Measurements from ENCODE around the gene ZMAT3. TPM values are rescaled to one million over a fixed set of nuclear protein-coding genes. Genes with fewer than 3 reads are reported as not detected.
"Not testable (repeated sequence)": the region's sequence is repeated elsewhere in the genome, so short reads cannot be mapped to it uniquely, and the experiment has no call there.

ZMAT3 gene
- total and polyA plus RNA-seq, 4 donors: 2.4 to 12.1 (median 5.4) TPM

GRCh38 chr3:179045719-179046402 is 25.7 kb downstream of the ZMAT3 start:
- Histone ChIP-seq H3K9ac (ENCODE audit: insufficient read depth in 1 of 2, low read length in 2 of 2) (no peak overlapping the region), H3K4me3 (no peak overlapping the region), H3K27ac (ENCODE audit: low read depth in 1 of 2, low read length in 1 of 2) (no peak overlapping the region), H3K36me3 (ENCODE audit: control insufficient read depth in 4 of 4, insufficient read depth in 4 of 4, low read length in 4 of 4) (no peaks in the 10 kb centered on the region), H3K9me3 (ENCODE audit: control insufficient read depth in 4 of 4, insufficient read depth in 3 of 4, low read length in 3 of 4) (no peaks in the 10 kb centered on the region), H3K4me1 (ENCODE audit: control insufficient read depth in 5 of 5, insufficient read depth in 5 of 5, low read length in 5 of 5) (peaks cover 0 to 5% (median 0%) of the 10 kb centered on the region in 5 donors), H3K27me3 (ENCODE audit: control insufficient read depth in 3 of 3, insufficient read depth in 3 of 3, low read length in 2 of 3) (no peaks in the 10 kb centered on the region)
- no peak for TF ChIP-seq CTCF (IDR thresholded peaks at IDR 0.05; ENCODE audit: control extremely low read depth, extremely low read depth)
- 47 to 66% methylated on average over 1 of the region's 1 CpG for WGBS, 2 donors
- no peak for ATAC-seq (ENCODE audit: insufficient read depth, low FRiP score)
- no peak for DNase-seq

GRCh38 chr3:179038899-179039251 is 32.7 kb downstream of the ZMAT3 start:
- DNase-seq; H3K9ac ChIP-seq (ENCODE audit: insufficient read depth in 1 of 2, low read length in 2 of 2); ATAC-seq (ENCODE audit: insufficient read depth, low FRiP score); H3K9me3 ChIP-seq (ENCODE audit: control insufficient read depth in 4 of 4, insufficient read depth in 3 of 4, low read length in 3 of 4); H3K4me1 ChIP-seq (ENCODE audit: control insufficient read depth in 5 of 5, insufficient read depth in 5 of 5, low read length in 5 of 5); H3K27ac ChIP-seq (ENCODE audit: low read depth in 1 of 2, low read length in 1 of 2); H3K27me3 ChIP-seq (ENCODE audit: control insufficient read depth in 3 of 3, insufficient read depth in 3 of 3, low read length in 2 of 3); H3K36me3 ChIP-seq (ENCODE audit: control insufficient read depth in 4 of 4, insufficient read depth in 4 of 4, low read length in 4 of 4); H3K4me3 ChIP-seq: not testable (repeated sequence)
- 73 to 81% methylated on average over 4 of the region's 4 CpGs for WGBS, 2 donors

DNA sequence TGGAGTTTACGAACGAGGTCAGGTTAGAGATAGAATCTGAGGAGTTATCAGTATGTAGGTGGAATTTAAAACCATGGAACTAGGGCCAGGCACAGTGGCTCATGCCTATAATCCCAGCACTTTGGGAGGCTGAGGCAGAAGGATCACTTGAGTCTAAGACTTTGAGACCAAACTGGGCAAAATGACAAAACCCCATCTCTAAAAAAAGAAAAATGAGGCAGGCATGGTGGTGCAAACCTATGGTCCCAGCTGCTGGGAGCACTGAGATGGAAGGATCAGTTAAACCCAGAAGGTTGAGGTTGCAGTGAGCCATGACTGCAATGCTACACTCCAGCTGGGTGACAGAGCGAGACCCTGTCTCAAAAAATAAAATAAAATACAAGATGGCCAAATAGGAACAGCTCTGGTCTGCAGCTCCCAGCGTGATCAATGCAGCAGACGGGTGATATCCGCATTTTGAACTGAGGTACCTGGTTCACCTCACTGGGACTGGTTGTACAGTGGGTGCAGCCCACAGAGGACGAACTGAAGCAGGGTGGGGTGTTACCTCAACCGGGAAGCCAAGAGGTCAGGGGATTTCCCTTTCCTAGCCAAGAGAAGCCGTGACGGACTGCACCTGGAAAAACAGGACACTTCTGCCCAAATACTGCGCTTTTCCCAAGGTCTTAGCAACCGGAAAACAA is 33.3 kb downstream of the ZMAT3 start:
- Histone ChIP-seq H3K9ac (ENCODE audit: insufficient read depth in 1 of 2, low read length in 2 of 2) (no peak overlapping the region), H3K4me3 (no peak overlapping the region), H3K4me1 (ENCODE audit: control insufficient read depth in 5 of 5, insufficient read depth in 5 of 5, low read length in 5 of 5) (peaks cover 0 to 3% (median 0%) of the 10 kb centered on the region in 5 donors), H3K27me3 (ENCODE audit: control insufficient read depth in 3 of 3, insufficient read depth in 3 of 3, low read length in 2 of 3) (no peaks in the 10 kb centered on the region), H3K9me3 (ENCODE audit: control insufficient read depth in 4 of 4, insufficient read depth in 3 of 4, low read length in 3 of 4) (no peaks in the 10 kb centered on the region), H3K27ac (ENCODE audit: low read depth in 1 of 2, low read length in 1 of 2) (no peak overlapping the region), H3K36me3 (ENCODE audit: control insufficient read depth in 4 of 4, insufficient read depth in 4 of 4, low read length in 4 of 4) (no peaks in the 10 kb centered on the region)
- no peak for ATAC-seq (ENCODE audit: insufficient read depth, low FRiP score)
- 92% methylated on average over 12 of the region's 12 CpGs for WGBS, 2 donors
- DNase-seq: no peak
- no peak for TF ChIP-seq CTCF (IDR thresholded peaks at IDR 0.05; ENCODE audit: control extremely low read depth, extremely low read depth)

GRCh38 chr3:179037351-179037750 is 34.3 kb downstream of the ZMAT3 start:
- no peaks in the 10 kb centered on the region for H3K36me3 ChIP-seq (ENCODE audit: control insufficient read depth in 4 of 4, insufficient read depth in 4 of 4, low read length in 4 of 4)
- DNase-seq (no peak), ATAC-seq (ENCODE audit: insufficient read depth, low FRiP score) (no peak)
- WGBS, 2 donors: 83 to 85% methylated on average over 10 of the region's 10 CpGs
- no peak for TF ChIP-seq CTCF (IDR thresholded peaks at IDR 0.05; ENCODE audit: control extremely low read depth, extremely low read depth)
- no peaks in the 10 kb centered on the region for H3K27me3 ChIP-seq (ENCODE audit: control insufficient read depth in 3 of 3, insufficient read depth in 3 of 3, low read length in 2 of 3)
- H3K4me3 ChIP-seq: no peak overlapping the region
- H3K27ac ChIP-seq (ENCODE audit: low read depth in 1 of 2, low read length in 1 of 2): no peak overlapping the region
- H3K4me1 ChIP-seq (ENCODE audit: control insufficient read depth in 5 of 5, insufficient read depth in 5 of 5, low read length in 5 of 5): peaks cover 0 to 3% (median 0%) of the 10 kb centered on the region in 5 donors
- no peak overlapping the region for H3K9ac ChIP-seq (ENCODE audit: insufficient read depth in 1 of 2, low read length in 2 of 2)
- no peaks in the 10 kb centered on the region for H3K9me3 ChIP-seq (ENCODE audit: control insufficient read depth in 4 of 4, insufficient read depth in 3 of 4, low read length in 3 of 4)

Measured in lung (tissue), 12 donors.